IMR-90 (cell line): ENCODE data around the gene TAF4B.

Source experiments
- POLR2A ChIP-seq: IDR thresholded peaks from 2 replicates; pipeline ENCODE4 v1.6.1; 2012; ENCODE audit warnings: mild to moderate bottlenecking, low read depth, low read length
- TF ChIP-seq, protein P1 (sequence below): conservative IDR thresholded peaks from 2 replicates; pipeline ENCODE4 v1.5.1; 2012; ENCODE audit warnings: mild to moderate bottlenecking, low read depth, low read length, improper control_type of control experiment

DNA sequence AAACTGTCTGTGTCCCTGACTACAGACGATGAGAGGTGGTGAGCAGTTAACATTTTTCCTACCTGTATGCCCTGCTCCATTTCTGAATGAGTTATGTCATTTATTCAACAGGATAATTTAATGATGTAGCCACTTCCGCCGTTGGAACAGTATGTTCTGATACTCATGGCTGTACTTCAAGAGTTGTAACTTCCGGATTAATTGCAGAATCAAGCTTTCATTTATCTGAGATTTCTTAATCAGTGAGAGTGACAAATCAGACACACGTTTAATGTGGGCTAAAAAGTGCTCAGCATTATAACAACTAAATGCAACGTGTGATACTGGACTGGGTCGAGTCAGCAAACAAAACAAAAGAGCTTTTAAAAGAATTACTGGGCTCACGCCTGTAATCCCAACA lies 214.4 kb downstream of the TAF4B start:
- TF ChIP-seq, protein P1, sequence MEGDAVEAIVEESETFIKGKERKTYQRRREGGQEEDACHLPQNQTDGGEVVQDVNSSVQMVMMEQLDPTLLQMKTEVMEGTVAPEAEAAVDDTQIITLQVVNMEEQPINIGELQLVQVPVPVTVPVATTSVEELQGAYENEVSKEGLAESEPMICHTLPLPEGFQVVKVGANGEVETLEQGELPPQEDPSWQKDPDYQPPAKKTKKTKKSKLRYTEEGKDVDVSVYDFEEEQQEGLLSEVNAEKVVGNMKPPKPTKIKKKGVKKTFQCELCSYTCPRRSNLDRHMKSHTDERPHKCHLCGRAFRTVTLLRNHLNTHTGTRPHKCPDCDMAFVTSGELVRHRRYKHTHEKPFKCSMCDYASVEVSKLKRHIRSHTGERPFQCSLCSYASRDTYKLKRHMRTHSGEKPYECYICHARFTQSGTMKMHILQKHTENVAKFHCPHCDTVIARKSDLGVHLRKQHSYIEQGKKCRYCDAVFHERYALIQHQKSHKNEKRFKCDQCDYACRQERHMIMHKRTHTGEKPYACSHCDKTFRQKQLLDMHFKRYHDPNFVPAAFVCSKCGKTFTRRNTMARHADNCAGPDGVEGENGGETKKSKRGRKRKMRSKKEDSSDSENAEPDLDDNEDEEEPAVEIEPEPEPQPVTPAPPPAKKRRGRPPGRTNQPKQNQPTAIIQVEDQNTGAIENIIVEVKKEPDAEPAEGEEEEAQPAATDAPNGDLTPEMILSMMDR, result no peak
- TF ChIP-seq POLR2A, result no peak
